Transverse colon (tissue), 4 donors: ENCODE measurements around the gene TBX18. TPM values are rescaled to one million over a fixed set of nuclear protein-coding genes. Genes with fewer than 3 reads are reported as not detected.

ENCODE experiments used
- DNase-seq: peaks from one replicate; pipeline ENCODE4 v3.0.0-alpha.2; 2019
- H3K27ac ChIP-seq, 4 donors: fragments of 200-600 bp; sonication (generic); 2 replicates each; pipeline ENCODE4 v1.5.1; 2016 to 2018; ENCODE audit warnings: inconsistent platforms in 4 of 4
- H3K27me3 ChIP-seq: fragments of 200-600 bp; sonication (generic); 2 replicates; pipeline ENCODE4 v1.5.1; 2017; ENCODE audit warnings: inconsistent platforms
- H3K36me3 ChIP-seq, 4 donors: fragments of 200-600 bp; sonication (generic); 2 replicates each; pipeline ENCODE4 v1.5.1; 2017 to 2019; ENCODE audit warnings: inconsistent platforms in 4 of 4
- H3K4me1 ChIP-seq, 4 donors: fragments of 200-600 bp; sonication (generic); 2 replicates each; pipeline ENCODE4 v1.5.1; 2017 to 2020; ENCODE audit warnings: inconsistent platforms in 4 of 4
- H3K4me3 ChIP-seq, 4 donors: fragments of 200-600 bp; sonication (generic); 1 replicate in 1 of 4; 2 replicates in 3 of 4; pipeline versions ENCODE4 v1.5.1 to v1.6.1; 2017 to 2019; ENCODE audit warnings: inconsistent platforms in 4 of 4
- H3K9me3 ChIP-seq, 2 donors: fragments of 200-600 bp; sonication (generic); 2 replicates each; pipeline ENCODE4 v1.5.1; 2017 to 2019; ENCODE audit warnings: inconsistent platforms in 2 of 2
- CTCF ChIP-seq, 5 experiments: fragments of 200-600 bp in 3 of 5; fragments of 450-650 bp in 2 of 5; sonication (generic) in 3 of 5; IDR thresholded peaks; 1 replicate in 2 of 5; 2 replicates in 3 of 5; pipeline ENCODE4 v1.5.1; 2016 to 2017; ENCODE audit warnings: antibody characterized with exemption in 5 of 5, inconsistent platforms in 3 of 5, mild to moderate bottlenecking in 2 of 5, moderate library complexity in 1 of 5
- EP300 ChIP-seq: sonication (generic); formaldehyde crosslinking; IDR thresholded peaks from one replicate; pipeline ENCODE4 v1.6.1; 2017; ENCODE audit warnings: antibody characterized with exemption, low read depth
- POLR2A ChIP-seq: fragments of 450-650 bp; IDR thresholded peaks from one replicate; pipeline ENCODE4 v1.6.1; 2016; ENCODE audit warnings: antibody characterized with exemption, mild to moderate bottlenecking, moderate library complexity
- POLR2AphosphoS5 ChIP-seq, 3 donors: sonication (generic); formaldehyde crosslinking; IDR thresholded peaks; one replicate each; pipeline ENCODE4 v1.6.1; 2016; ENCODE audit warnings: antibody characterized with exemption in 3 of 3
- WGBS, 2 donors: methylation state at CpG; one replicate each; pipeline ENCODE4 v1.1.5; 2018; ENCODE audit warnings: low coverage in 1 of 2; 5-methylcytosine and 5-hydroxymethylcytosine counted together
- in situ Hi-C, 4 donors: fragments of 200-750 bp; cut with MboI; loops; one replicate each; pipeline versions ENCODE4 v1.15.0 to v1.15.1; 2017; ENCODE audit warnings: low sequenced_read_pairs in 3 of 4, low pct_ligation_motif_present in 1 of 4, low pct_unique_long_range_greater_than_20kb in 1 of 4
- intact Hi-C: fragments of 100-400 bp; cut with DNase I; formaldehyde crosslinking; loops from one replicate; pipeline ENCODE4 v1.15.1; 2023; ENCODE audit warnings: low total_unique reads
- total RNA-seq, 4 donors: library from RNA; depleted of rRNA; stranded (reverse); fragments of >200 nt; gene quantifications; one replicate each; pipeline ENCODE4 v1.1.0, GENCODE V29; 2016

Gene TBX18
- total RNA-seq, 4 donors from 2014 or later, result 0.14 to 3.2 (median 1.9) TPM

- no peak for DNase-seq
- Histone ChIP-seq H3K27ac (no peak overlapping the region), H3K4me3 (no peak overlapping the region), H3K9me3 (no peaks in the 10 kb centered on the region), H3K36me3 (no peaks in the 10 kb centered on the region), H3K4me1 (no peaks in the 10 kb centered on the region), H3K27me3 (no peaks in the 10 kb centered on the region)
- TF ChIP-seq POLR2A (no peak), CTCF (IDR thresholded peaks at IDR 0.05) (no peak), POLR2AphosphoS5 (IDR thresholded peaks at IDR 0.05) (no peak), EP300 (no peak)
- 64 to 67% methylated on average over 3 of the region's 3 CpGs for WGBS, 2 donors
- intact Hi-C loops (no loop called here), in situ Hi-C loops (no loop called here)
These were observed 111.3 kb downstream of the TBX18 start for GRCh38 chr6:84653027-84653551.

DNA sequence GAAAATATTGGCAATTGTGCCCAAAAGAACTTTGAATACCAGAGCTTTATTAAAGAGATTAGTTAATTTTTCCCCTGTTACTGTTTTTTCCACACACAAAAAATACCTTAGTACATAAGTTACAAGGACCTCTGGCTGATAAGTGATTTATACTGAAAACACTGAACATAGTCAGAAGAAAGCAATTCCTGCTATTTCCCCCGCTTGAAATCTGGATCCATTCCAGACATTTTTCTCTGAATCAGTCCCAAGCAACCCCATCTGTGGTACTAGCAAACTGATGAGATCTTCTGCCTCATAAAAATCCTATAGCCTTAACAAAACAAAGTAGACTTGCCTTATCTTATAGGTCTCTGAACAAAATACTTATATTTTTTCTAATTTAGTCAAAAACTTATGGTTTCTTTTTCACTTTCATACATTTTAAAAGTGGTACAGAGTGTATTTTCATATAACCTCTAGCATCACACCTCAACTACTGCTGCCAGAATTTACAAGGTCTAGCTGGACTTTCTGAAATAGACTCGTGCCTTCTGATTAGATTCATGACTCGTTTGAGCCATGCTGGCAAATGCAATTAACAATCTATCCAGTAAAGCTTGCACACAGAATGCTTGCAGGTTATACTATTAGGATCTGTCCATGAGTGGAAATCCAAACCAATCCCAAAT is 111.9 kb downstream of the TBX18 start:
- TF ChIP-seq POLR2A, result no peak
- no peak for TF ChIP-seq POLR2AphosphoS5 (IDR thresholded peaks at IDR 0.05)
- TF ChIP-seq CTCF (IDR thresholded peaks at IDR 0.05), result no peak
- no peak for TF ChIP-seq EP300
- H3K27me3 ChIP-seq, result no peaks in the 10 kb centered on the region
- DNase-seq, result no peak
- WGBS, 2 donors, result 62 to 63% methylated on average over 3 of the region's 3 CpGs
- no peak overlapping the region for H3K4me3 ChIP-seq
- in situ Hi-C loops, result no loop called here
- no peaks in the 10 kb centered on the region for H3K36me3 ChIP-seq
- no peaks in the 10 kb centered on the region for H3K9me3 ChIP-seq
- no peaks in the 10 kb centered on the region for H3K4me1 ChIP-seq
- intact Hi-C loops, result no loop called here
- no peak overlapping the region for H3K27ac ChIP-seq

DNA sequence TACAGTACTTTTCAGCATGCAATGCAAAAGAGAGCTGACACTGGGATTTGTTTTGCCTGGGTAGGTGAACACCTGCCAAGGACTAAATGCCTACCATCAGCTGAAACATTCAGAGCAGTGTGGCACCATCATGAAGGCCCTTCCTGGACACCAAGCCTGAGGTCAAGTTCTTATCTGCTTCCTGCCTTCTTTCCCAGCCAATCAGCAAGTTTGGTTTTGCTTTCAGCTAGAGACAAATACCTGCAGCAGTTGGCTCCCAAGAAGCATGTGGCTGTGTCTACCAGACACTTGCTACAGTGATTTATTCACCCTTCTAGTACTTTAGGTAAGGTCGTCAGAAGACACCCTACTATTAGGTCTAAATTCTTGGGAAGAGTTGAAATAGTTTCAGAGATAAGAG is 112.8 kb downstream of the TBX18 start:
- H3K4me1 ChIP-seq, result no peaks in the 10 kb centered on the region
- TF ChIP-seq POLR2A (no peak), CTCF (IDR thresholded peaks at IDR 0.05) (no peak), POLR2AphosphoS5 (IDR thresholded peaks at IDR 0.05) (no peak), EP300 (no peak)
- DNase-seq, result no peak
- in situ Hi-C loops (no loop called here), intact Hi-C loops (no loop called here)
- H3K36me3 ChIP-seq, result no peaks in the 10 kb centered on the region
- H3K27me3 ChIP-seq, result no peaks in the 10 kb centered on the region
- no peaks in the 10 kb centered on the region for H3K9me3 ChIP-seq
- no peak overlapping the region for H3K4me3 ChIP-seq
- H3K27ac ChIP-seq, result no peak overlapping the region
- WGBS, 2 donors, result 67 to 74% methylated on average over 1 of the region's 1 CpG

DNA sequence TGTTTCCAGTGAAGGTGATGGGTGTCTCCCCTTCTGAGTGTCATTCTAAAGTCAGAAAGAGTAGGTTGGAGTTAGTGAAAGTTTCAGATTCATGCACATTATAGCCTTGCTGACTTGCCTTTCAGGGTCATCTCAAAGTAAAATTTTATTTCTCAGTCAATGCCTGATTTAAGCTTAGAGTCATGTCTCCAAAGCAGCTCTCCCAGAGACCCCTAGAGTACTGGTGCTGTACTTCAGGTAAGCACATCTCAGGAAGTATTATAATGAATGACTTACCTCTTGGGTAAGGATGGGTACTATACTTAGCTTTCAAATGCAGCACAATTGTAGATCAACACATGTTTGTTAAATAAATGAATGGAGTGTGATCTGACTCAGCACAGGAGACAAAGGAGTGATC is 116.0 kb downstream of the TBX18 start:
- intact Hi-C loops, result no loop called here
- TF ChIP-seq CTCF (IDR thresholded peaks at IDR 0.05), result no peak
- TF ChIP-seq EP300, result no peak
- TF ChIP-seq POLR2A, result no peak
- no peak for TF ChIP-seq POLR2AphosphoS5 (IDR thresholded peaks at IDR 0.05)
- DNase-seq, result no peak
- Histone ChIP-seq H3K4me1 (no peaks in the 10 kb centered on the region), H3K27me3 (no peaks in the 10 kb centered on the region), H3K4me3 (no peak overlapping the region), H3K9me3 (no peaks in the 10 kb centered on the region), H3K36me3 (no peaks in the 10 kb centered on the region), H3K27ac (no peak overlapping the region)
- in situ Hi-C loops, result no loop called here
